MM.1S (cell line): ENCODE results near the gene ADCY10.

ENCODE experiments used
- DNase-seq: peaks from one replicate; pipeline ENCODE4 v3.0.0-alpha.2; 2015
- H2AFZ ChIP-seq: fragments of 300-600 bp; sonication (generic); 2 replicates; pipeline ENCODE4 v1.6.0; 2016; ENCODE audit warnings: antibody characterized with exemption, low read length
- H3F3A ChIP-seq: fragments of 300-600 bp; sonication (generic); 2 replicates; pipeline ENCODE4 v1.6.1; 2016; ENCODE audit warnings: mild to moderate bottlenecking, antibody characterized with exemption, low read length, moderate library complexity, mixed read lengths; ENCODE audit not compliant: insufficient read depth
- H3K27ac ChIP-seq: fragments of 300-600 bp; sonication (generic); 2 replicates; pipeline ENCODE4 v1.5.1; 2016; ENCODE audit warnings: mild to moderate bottlenecking, low read length
- H3K27me3 ChIP-seq: fragments of 300-600 bp; sonication (generic); replicated peaks from 2 replicates; pipeline ENCODE4 v1.6.0; 2016; ENCODE audit warnings: low read length; ENCODE audit not compliant: insufficient read depth
- H3K36me3 ChIP-seq: fragments of 300-600 bp; sonication (generic); replicated peaks from 2 replicates; pipeline ENCODE4 v1.6.1; 2016; ENCODE audit warnings: mild to moderate bottlenecking, low read length, mixed read lengths; ENCODE audit not compliant: insufficient read depth
- H3K4me1 ChIP-seq: fragments of 300-600 bp; sonication (generic); 2 replicates; pipeline ENCODE4 v1.6.1; 2016; ENCODE audit warnings: low read length, mixed read lengths
- H3K4me2 ChIP-seq: fragments of 300-600 bp; sonication (generic); 2 replicates; pipeline ENCODE4 v1.6.0; 2016; ENCODE audit warnings: low read depth, low read length
- H3K4me3 ChIP-seq: fragments of 300-600 bp; sonication (generic); 2 replicates; pipeline ENCODE4 v1.5.1; 2016; ENCODE audit warnings: low read length, mixed read lengths
- H3K79me2 ChIP-seq: fragments of 300-600 bp; sonication (generic); 2 replicates; pipeline ENCODE4 v1.6.1; 2016; ENCODE audit warnings: mixed run types, low read length, mixed read lengths
- H3K9ac ChIP-seq: fragments of 300-600 bp; sonication (generic); 2 replicates; pipeline ENCODE4 v1.6.1; 2016; ENCODE audit warnings: low read length, mixed read lengths
- H3K9me2 ChIP-seq: fragments of 300-600 bp; sonication (generic); replicated peaks from 2 replicates; pipeline ENCODE4 v1.6.1; 2016; ENCODE audit warnings: mild to moderate bottlenecking, low read length, mixed read lengths; ENCODE audit not compliant: insufficient read depth
- H3K9me3 ChIP-seq: fragments of 300-600 bp; sonication (generic); replicated peaks from 2 replicates; pipeline ENCODE4 v1.6.1; 2016; ENCODE audit warnings: mild to moderate bottlenecking, low read length, mixed read lengths; ENCODE audit not compliant: insufficient read depth
- H4K20me1 ChIP-seq: fragments of 300-600 bp; sonication (generic); 2 replicates; pipeline ENCODE4 v1.6.1; 2016; ENCODE audit warnings: mild to moderate bottlenecking, low read length, moderate library complexity, mixed read lengths; ENCODE audit not compliant: insufficient read depth
- CTCF ChIP-seq: fragments of 300-600 bp; sonication (generic); IDR thresholded peaks from 2 replicates; pipeline ENCODE4 v1.5.1; 2016; ENCODE audit warnings: antibody characterized with exemption, low read length, mixed read lengths
- EZH2 ChIP-seq: fragments of 300-600 bp; sonication (generic); optimal IDR thresholded peaks from 2 replicates; pipeline ENCODE3; 2017; ENCODE audit warnings: low read depth, mild to moderate bottlenecking, antibody characterized with exemption, low read length, mixed read lengths
- EZH2phosphoT487 ChIP-seq: fragments of 300-600 bp; sonication (generic); IDR thresholded peaks from 2 replicates; pipeline ENCODE4 v1.6.1; 2018; ENCODE audit warnings: antibody characterized with exemption, low read length

The ADCY10 gene

GRCh38 chr1:167911413-167911812 lies 2.5 kb downstream of the ADCY10 start:
- Histone ChIP-seq H4K20me1 (no peaks in the 10 kb centered on the region), H3K36me3 (no peaks in the 10 kb centered on the region), H3K9ac (no peak overlapping the region), H3K4me1 (0 out of 2 replicates have a peak, but pooled peaks cover 5% of the 10 kb centered on the region), H3K27ac (no peak overlapping the region), H2AFZ (no peak overlapping the region), H3K9me2 (no peaks in the 10 kb centered on the region), H3K4me2 (no peak overlapping the region), H3K9me3 (no peaks in the 10 kb centered on the region), H3K4me3 (no peak overlapping the region), H3F3A (no peaks in the 10 kb centered on the region), H3K79me2 (no peaks in the 10 kb centered on the region), H3K27me3 (no peaks in the 10 kb centered on the region)
- no peak for DNase-seq
- TF ChIP-seq CTCF: no peak
- no peak for TF ChIP-seq EZH2
- TF ChIP-seq EZH2phosphoT487: no peak

- H2AFZ ChIP-seq: no peak overlapping the region
- no peaks in the 10 kb centered on the region for H3K36me3 ChIP-seq
- H3K9me2 ChIP-seq: no peaks in the 10 kb centered on the region
- H3K27ac ChIP-seq: no peak overlapping the region
- H3K4me1 ChIP-seq: 0 out of 2 replicates have a peak, but pooled peaks cover 5% of the 10 kb centered on the region
- no peaks in the 10 kb centered on the region for H3K9me3 ChIP-seq
- DNase-seq: no peak
- TF ChIP-seq EZH2: no peak
- no peaks in the 10 kb centered on the region for H3K79me2 ChIP-seq
- H3K27me3 ChIP-seq: no peaks in the 10 kb centered on the region
- no peak overlapping the region for H3K4me3 ChIP-seq
- no peak overlapping the region for H3K4me2 ChIP-seq
- no peaks in the 10 kb centered on the region for H4K20me1 ChIP-seq
- no peaks in the 10 kb centered on the region for H3F3A ChIP-seq
- H3K9ac ChIP-seq: no peak overlapping the region
Observed at GRCh38 chr1:167910530-167910929, 3.4 kb downstream of the ADCY10 start.

GRCh38 chr1:167909691-167910180 lies 4.2 kb downstream of the ADCY10 start:
- H3K27me3 ChIP-seq: no peaks in the 10 kb centered on the region
- H3K79me2 ChIP-seq: no peaks in the 10 kb centered on the region
- no peaks in the 10 kb centered on the region for H4K20me1 ChIP-seq
- 0 out of 2 replicates have a peak, but pooled peaks cover 5% of the 10 kb centered on the region for H3K4me1 ChIP-seq
- peak; percentile 12 for DNase-seq
- H3K9me3 ChIP-seq: no peaks in the 10 kb centered on the region
- H3K9me2 ChIP-seq: no peaks in the 10 kb centered on the region
- no peaks in the 10 kb centered on the region for H3F3A ChIP-seq
- no peak for TF ChIP-seq CTCF
- TF ChIP-seq EZH2phosphoT487: no peak
- no peak for TF ChIP-seq EZH2
- H3K4me3 ChIP-seq: no peak overlapping the region
- no peaks in the 10 kb centered on the region for H3K36me3 ChIP-seq
- H2AFZ ChIP-seq: no peak overlapping the region
- no peak overlapping the region for H3K27ac ChIP-seq
- no peak overlapping the region for H3K9ac ChIP-seq
- H3K4me2 ChIP-seq: no peak overlapping the region

- Histone ChIP-seq H3K9me3 (no peaks in the 10 kb centered on the region), H3K4me1 (0 out of 2 replicates have a peak, but pooled peaks cover 5% of the 10 kb centered on the region), H3K9me2 (no peaks in the 10 kb centered on the region), H2AFZ (no peak overlapping the region), H3F3A (no peaks in the 10 kb centered on the region), H3K27ac (no peak overlapping the region), H4K20me1 (no peaks in the 10 kb centered on the region), H3K27me3 (no peaks in the 10 kb centered on the region), H3K79me2 (no peaks in the 10 kb centered on the region), H3K36me3 (no peaks in the 10 kb centered on the region), H3K4me2 (no peak overlapping the region), H3K9ac (no peak overlapping the region), H3K4me3 (no peak overlapping the region)
- TF ChIP-seq EZH2phosphoT487: no peak
- TF ChIP-seq CTCF: no peak
- TF ChIP-seq EZH2: no peak
- no peak for DNase-seq
Observed at GRCh38 chr1:167905671-167906070, 8.3 kb downstream of the ADCY10 start.
